ENCODE measurements around the gene ANKRD2. TPM values are rescaled to one million over a fixed set of nuclear protein-coding genes. Genes with fewer than 3 reads are reported as not detected.

The ANKRD2 gene
- total and polyA plus RNA-seq, 2 donors = 0.23 to 0.69 TPM

Other genes starting within 250 kb of the ANKRD2 start
- 8.7 TPM for gene FRAT2, start 238.1 kb upstream of the ANKRD2 start, total RNA-seq
- gene FRAT2, start 238.1 kb upstream of the ANKRD2 start, polyA plus RNA-seq = 6.2 TPM
- 14.0 TPM for gene RRP12, start 171.4 kb upstream of the ANKRD2 start, total RNA-seq
- 12.3 TPM for gene RRP12, start 171.4 kb upstream of the ANKRD2 start, polyA plus RNA-seq
- 109 TPM for gene PGAM1, start 146.6 kb upstream of the ANKRD2 start, total RNA-seq
- 260 TPM for gene PGAM1, start 146.6 kb upstream of the ANKRD2 start, polyA plus RNA-seq
- 25.4 TPM for gene EXOSC1, start 126.8 kb upstream of the ANKRD2 start, total RNA-seq
- gene EXOSC1, start 126.8 kb upstream of the ANKRD2 start, polyA plus RNA-seq = 29.8 TPM
- 23.2 TPM for gene ZDHHC16, start 126.6 kb upstream of the ANKRD2 start, total RNA-seq
- gene ZDHHC16, start 126.6 kb upstream of the ANKRD2 start, polyA plus RNA-seq = 25.0 TPM
- gene MMS19, start 74.4 kb upstream of the ANKRD2 start, total RNA-seq = 49.0 TPM
- gene MMS19, start 74.4 kb upstream of the ANKRD2 start, polyA plus RNA-seq = 43.7 TPM
- 3.5 TPM for gene UBTD1, start 73.9 kb upstream of the ANKRD2 start, total RNA-seq
- gene UBTD1, start 73.9 kb upstream of the ANKRD2 start, polyA plus RNA-seq = 23.6 TPM
- 0.53 TPM for gene HOGA1, start 11.6 kb downstream of the ANKRD2 start, total RNA-seq
- 0.35 TPM for gene HOGA1, start 11.6 kb downstream of the ANKRD2 start, polyA plus RNA-seq
- gene C10orf62, start 16.9 kb downstream of the ANKRD2 start, total RNA-seq = not detected
- gene C10orf62, start 16.9 kb downstream of the ANKRD2 start, polyA plus RNA-seq = not detected
- gene MORN4, start 60.7 kb downstream of the ANKRD2 start, total RNA-seq = 5.9 TPM
- 7.6 TPM for gene MORN4, start 60.7 kb downstream of the ANKRD2 start, polyA plus RNA-seq
- 7.4 TPM for gene PI4K2A, start 67.9 kb downstream of the ANKRD2 start, total RNA-seq
- gene PI4K2A, start 67.9 kb downstream of the ANKRD2 start, polyA plus RNA-seq = 11.7 TPM
- 7.5 TPM for gene AVPI1, start 114.5 kb downstream of the ANKRD2 start, total RNA-seq
- 21.2 TPM for gene AVPI1, start 114.5 kb downstream of the ANKRD2 start, polyA plus RNA-seq
- gene MARVELD1, start 141.0 kb downstream of the ANKRD2 start, total RNA-seq = 34.0 TPM
- gene MARVELD1, start 141.0 kb downstream of the ANKRD2 start, polyA plus RNA-seq = 66.6 TPM
- gene ZFYVE27, start 164.3 kb downstream of the ANKRD2 start, total RNA-seq = 13.5 TPM
- gene ZFYVE27, start 164.3 kb downstream of the ANKRD2 start, polyA plus RNA-seq = 17.0 TPM
- 1.1 TPM for gene SFRP5, start 199.2 kb downstream of the ANKRD2 start, total RNA-seq
- 4.8 TPM for gene SFRP5, start 199.2 kb downstream of the ANKRD2 start, polyA plus RNA-seq